HepG2 (cell line): ENCODE measurements around the gene FAM20C. TPM values are rescaled to one million over a fixed set of nuclear protein-coding genes. Genes with fewer than 3 reads are reported as not detected.

Source experiments
- AGO2 ChIP-seq: fragments of 200-400 bp; formaldehyde crosslinking; optimal IDR thresholded peaks from 2 replicates; pipeline ENCODE3; 2017; ENCODE audit warnings: mild to moderate bottlenecking, low read depth, low read length, moderate library complexity
- ATF7 ChIP-seq, 2 experiments: fragments of 450-650 bp in 1 of 2; sonication (generic) in 1 of 2; formaldehyde crosslinking in 1 of 2; IDR thresholded peaks; 2 replicates each; pipeline versions ENCODE4 v1.4.0 to v1.6.1; 2016 to 2020; ENCODE audit warnings: antibody characterized with exemption in 1 of 2, mild to moderate bottlenecking in 1 of 2, missing genetic modification reagents in 1 of 2
- GATAD1 ChIP-seq: IDR thresholded peaks from 2 replicates; pipeline ENCODE4 v1.6.1; 2016; ENCODE audit warnings: missing genetic modification reagents, missing compliant biosample characterization
- NCOA1 ChIP-seq: sonication (generic); formaldehyde crosslinking; IDR thresholded peaks from 2 replicates; pipeline ENCODE4 v1.9.0; 2021; ENCODE audit warnings: missing genetic modification reagents
- NFIB ChIP-seq: sonication (generic); formaldehyde crosslinking; IDR thresholded peaks from 2 replicates; pipeline ENCODE4 v1.9.0; 2021; ENCODE audit warnings: missing genetic modification reagents, mild to moderate bottlenecking, borderline replicate concordance
- POLR2AphosphoS2 ChIP-seq: IDR thresholded peaks from 2 replicates; pipeline ENCODE4 v1.6.1; 2011; ENCODE audit warnings: low read depth, low read length, improper control_type of control experiment
- SNAPC2 ChIP-seq: sonication (generic); formaldehyde crosslinking; IDR thresholded peaks from 2 replicates; pipeline ENCODE4 v1.8.1; 2022; ENCODE audit warnings: mild to moderate bottlenecking, missing genetic modification reagents
- SYNCRIP ChIP-seq: fragments of 200-400 bp; formaldehyde crosslinking; IDR thresholded peaks from 2 replicates; pipeline ENCODE4 v1.6.1; 2018; ENCODE audit warnings: mild to moderate bottlenecking, low read depth, low read length; ENCODE audit not compliant: insufficient read depth
- ZNF138 ChIP-seq: sonication (generic); formaldehyde crosslinking; IDR thresholded peaks from 2 replicates; pipeline ENCODE4 v1.5.0; 2020; ENCODE audit warnings: mild to moderate bottlenecking, low read depth, missing genetic modification reagents
- ZNF225 ChIP-seq: sonication (generic); formaldehyde crosslinking; IDR thresholded peaks from 2 replicates; pipeline ENCODE4 v1.4.0; 2020; ENCODE audit warnings: mild to moderate bottlenecking, missing genetic modification reagents
- polyA plus RNA-seq, 8 experiments: library from polyadenylated mRNA; depleted of rRNA in 3 of 8; stranded (reverse) in 7 of 8; unstranded in 1 of 8; fragments of >200 nt; fragmentation: Illumina TruSeq in 4 of 8; extraction: Trizol in 4 of 8; gene quantifications; 2 replicates each; pipeline versions ENCODE4 v1.2.1 to v1.2.3, GENCODE V29; 2011 to 2016; ENCODE audit warnings: low read depth in 4 of 8, missing spikeins in 1 of 8, mixed read lengths in 1 of 8; ENCODE audit not compliant: insufficient read depth in 1 of 8
- total RNA-seq, 5 experiments: library from RNA; depleted of rRNA; stranded (reverse); fragments of >200 nt; fragmentation: Illumina TruSeq; extraction: Trizol; gene quantifications; 2 replicates each; pipeline ENCODE4 v1.2.3, GENCODE V29; 2016; ENCODE audit warnings: low read depth in 1 of 5
- TF ChIP-seq, protein P1 (sequence below): sonication (generic); formaldehyde crosslinking; IDR thresholded peaks from 2 replicates; pipeline ENCODE4 v1.5.1; 2020; ENCODE audit warnings: mild to moderate bottlenecking, missing genetic modification reagents, borderline replicate concordance
- TF ChIP-seq, protein P2 (sequence below): sonication (generic); formaldehyde crosslinking; IDR thresholded peaks from 2 replicates; pipeline ENCODE4 v1.5.1; 2020; ENCODE audit warnings: mild to moderate bottlenecking, moderate library complexity, missing genetic modification reagents
- TF ChIP-seq, protein P3 (sequence below): IDR thresholded peaks from 2 replicates; pipeline ENCODE4 v1.6.1; 2016; ENCODE audit warnings: mild to moderate bottlenecking, missing biosample characterization, missing genetic modification reagents
- TF ChIP-seq, protein P4 (sequence below): IDR thresholded peaks from 2 replicates; pipeline ENCODE4 v1.6.1; 2016; ENCODE audit warnings: low read depth, control low read depth
- TF ChIP-seq, protein P5 (sequence below): sonication (generic); formaldehyde crosslinking; IDR thresholded peaks from 2 replicates; pipeline ENCODE4 v1.4.0; 2020; ENCODE audit warnings: mild to moderate bottlenecking, missing genetic modification reagents

Gene FAM20C
- total and polyA plus RNA-seq, 2 of the 13 experiments (the other 11 are each of a cell fraction or from before 2014, with no cell fraction given), result 11.9 to 19.9 TPM

DNA sequence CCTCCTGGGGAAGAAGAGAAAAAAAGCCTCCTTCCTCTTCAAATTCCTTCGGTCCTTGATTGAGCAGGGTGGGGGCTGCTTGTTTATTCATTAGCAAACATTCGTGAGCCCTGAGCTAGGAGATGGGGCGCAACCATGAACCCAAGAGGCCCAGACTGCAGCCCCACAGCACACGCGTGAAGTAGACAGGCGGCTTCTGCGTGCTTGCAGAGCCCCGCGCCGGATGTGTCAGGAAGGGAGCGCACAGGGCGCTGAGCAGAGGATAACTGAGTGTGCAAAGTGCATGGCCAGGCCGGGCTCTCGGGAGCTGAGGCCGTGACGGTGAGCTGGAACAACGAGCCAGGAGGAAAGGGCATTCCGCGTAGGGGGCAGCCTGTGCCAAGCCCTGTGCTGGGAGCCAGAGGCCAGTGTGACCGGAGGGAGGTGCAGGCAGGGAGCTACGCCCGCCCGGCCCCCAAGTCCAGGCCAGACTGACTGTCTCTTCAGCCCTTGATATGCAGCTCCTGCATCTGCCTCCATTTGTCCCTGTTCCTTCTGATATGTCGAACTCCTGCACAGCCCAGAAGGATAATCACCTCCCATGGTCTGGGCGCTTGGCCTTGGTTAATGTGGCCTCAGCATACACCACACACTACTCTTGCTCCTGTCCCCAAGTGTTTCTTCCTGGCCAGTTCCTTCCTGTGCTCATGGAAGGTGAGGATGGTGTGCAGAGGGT lies 102.2 kb downstream of the FAM20C start (continued):
- no peak for TF ChIP-seq ATF7 (IDR thresholded peaks at IDR 0.05)
- TF ChIP-seq ATF7 (CRISPR knock-in tag; IDR thresholded peaks at IDR 0.05), result no peak
- no peak for TF ChIP-seq POLR2AphosphoS2
- TF ChIP-seq, protein P1, sequence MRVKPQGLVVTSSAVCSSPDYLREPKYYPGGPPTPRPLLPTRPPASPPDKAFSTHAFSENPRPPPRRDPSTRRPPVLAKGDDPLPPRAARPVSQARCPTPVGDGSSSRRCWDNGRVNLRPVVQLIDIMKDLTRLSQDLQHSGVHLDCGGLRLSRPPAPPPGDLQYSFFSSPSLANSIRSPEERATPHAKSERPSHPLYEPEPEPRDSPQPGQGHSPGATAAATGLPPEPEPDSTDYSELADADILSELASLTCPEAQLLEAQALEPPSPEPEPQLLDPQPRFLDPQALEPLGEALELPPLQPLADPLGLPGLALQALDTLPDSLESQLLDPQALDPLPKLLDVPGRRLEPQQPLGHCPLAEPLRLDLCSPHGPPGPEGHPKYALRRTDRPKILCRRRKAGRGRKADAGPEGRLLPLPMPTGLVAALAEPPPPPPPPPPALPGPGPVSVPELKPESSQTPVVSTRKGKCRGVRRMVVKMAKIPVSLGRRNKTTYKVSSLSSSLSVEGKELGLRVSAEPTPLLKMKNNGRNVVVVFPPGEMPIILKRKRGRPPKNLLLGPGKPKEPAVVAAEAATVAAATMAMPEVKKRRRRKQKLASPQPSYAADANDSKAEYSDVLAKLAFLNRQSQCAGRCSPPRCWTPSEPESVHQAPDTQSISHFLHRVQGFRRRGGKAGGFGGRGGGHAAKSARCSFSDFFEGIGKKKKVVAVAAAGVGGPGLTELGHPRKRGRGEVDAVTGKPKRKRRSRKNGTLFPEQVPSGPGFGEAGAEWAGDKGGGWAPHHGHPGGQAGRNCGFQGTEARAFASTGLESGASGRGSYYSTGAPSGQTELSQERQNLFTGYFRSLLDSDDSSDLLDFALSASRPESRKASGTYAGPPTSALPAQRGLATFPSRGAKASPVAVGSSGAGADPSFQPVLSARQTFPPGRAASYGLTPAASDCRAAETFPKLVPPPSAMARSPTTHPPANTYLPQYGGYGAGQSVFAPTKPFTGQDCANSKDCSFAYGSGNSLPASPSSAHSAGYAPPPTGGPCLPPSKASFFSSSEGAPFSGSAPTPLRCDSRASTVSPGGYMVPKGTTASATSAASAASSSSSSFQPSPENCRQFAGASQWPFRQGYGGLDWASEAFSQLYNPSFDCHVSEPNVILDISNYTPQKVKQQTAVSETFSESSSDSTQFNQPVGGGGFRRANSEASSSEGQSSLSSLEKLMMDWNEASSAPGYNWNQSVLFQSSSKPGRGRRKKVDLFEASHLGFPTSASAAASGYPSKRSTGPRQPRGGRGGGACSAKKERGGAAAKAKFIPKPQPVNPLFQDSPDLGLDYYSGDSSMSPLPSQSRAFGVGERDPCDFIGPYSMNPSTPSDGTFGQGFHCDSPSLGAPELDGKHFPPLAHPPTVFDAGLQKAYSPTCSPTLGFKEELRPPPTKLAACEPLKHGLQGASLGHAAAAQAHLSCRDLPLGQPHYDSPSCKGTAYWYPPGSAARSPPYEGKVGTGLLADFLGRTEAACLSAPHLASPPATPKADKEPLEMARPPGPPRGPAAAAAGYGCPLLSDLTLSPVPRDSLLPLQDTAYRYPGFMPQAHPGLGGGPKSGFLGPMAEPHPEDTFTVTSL, result no peak
- no peak for TF ChIP-seq ZNF138 (CRISPR knock-in tag)
- TF ChIP-seq ZNF225 (CRISPR knock-in tag), result 0 out of 2 replicates have a peak, but pooled peaks have one; percentile 24
- TF ChIP-seq GATAD1 (CRISPR knock-in tag), result no peak
- TF ChIP-seq, protein P2, sequence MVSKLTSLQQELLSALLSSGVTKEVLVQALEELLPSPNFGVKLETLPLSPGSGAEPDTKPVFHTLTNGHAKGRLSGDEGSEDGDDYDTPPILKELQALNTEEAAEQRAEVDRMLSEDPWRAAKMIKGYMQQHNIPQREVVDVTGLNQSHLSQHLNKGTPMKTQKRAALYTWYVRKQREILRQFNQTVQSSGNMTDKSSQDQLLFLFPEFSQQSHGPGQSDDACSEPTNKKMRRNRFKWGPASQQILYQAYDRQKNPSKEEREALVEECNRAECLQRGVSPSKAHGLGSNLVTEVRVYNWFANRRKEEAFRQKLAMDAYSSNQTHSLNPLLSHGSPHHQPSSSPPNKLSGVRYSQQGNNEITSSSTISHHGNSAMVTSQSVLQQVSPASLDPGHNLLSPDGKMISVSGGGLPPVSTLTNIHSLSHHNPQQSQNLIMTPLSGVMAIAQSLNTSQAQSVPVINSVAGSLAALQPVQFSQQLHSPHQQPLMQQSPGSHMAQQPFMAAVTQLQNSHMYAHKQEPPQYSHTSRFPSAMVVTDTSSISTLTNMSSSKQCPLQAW (CRISPR knock-in tag), result 0 out of 2 replicates have a peak, but pooled peaks have one; percentile 15
- no peak for TF ChIP-seq SYNCRIP
- TF ChIP-seq NFIB (CRISPR knock-in tag), result no peak
- TF ChIP-seq, protein P3, sequence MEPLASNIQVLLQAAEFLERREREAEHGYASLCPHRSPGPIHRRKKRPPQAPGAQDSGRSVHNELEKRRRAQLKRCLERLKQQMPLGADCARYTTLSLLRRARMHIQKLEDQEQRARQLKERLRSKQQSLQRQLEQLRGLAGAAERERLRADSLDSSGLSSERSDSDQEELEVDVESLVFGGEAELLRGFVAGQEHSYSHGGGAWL (CRISPR knock-in tag), result no peak
- TF ChIP-seq AGO2, result no peak
- no peak for TF ChIP-seq SNAPC2 (CRISPR knock-in tag)
- TF ChIP-seq NCOA1, result no peak
- TF ChIP-seq, protein P4, sequence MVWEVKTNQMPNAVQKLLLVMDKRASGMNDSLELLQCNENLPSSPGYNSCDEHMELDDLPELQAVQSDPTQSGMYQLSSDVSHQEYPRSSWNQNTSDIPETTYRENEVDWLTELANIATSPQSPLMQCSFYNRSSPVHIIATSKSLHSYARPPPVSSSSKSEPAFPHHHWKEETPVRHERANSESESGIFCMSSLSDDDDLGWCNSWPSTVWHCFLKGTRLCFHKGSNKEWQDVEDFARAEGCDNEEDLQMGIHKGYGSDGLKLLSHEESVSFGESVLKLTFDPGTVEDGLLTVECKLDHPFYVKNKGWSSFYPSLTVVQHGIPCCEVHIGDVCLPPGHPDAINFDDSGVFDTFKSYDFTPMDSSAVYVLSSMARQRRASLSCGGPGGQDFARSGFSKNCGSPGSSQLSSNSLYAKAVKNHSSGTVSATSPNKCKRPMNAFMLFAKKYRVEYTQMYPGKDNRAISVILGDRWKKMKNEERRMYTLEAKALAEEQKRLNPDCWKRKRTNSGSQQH, result 0 out of 2 replicates have a peak, but pooled peaks have one; percentile 64
- TF ChIP-seq, protein P5, sequence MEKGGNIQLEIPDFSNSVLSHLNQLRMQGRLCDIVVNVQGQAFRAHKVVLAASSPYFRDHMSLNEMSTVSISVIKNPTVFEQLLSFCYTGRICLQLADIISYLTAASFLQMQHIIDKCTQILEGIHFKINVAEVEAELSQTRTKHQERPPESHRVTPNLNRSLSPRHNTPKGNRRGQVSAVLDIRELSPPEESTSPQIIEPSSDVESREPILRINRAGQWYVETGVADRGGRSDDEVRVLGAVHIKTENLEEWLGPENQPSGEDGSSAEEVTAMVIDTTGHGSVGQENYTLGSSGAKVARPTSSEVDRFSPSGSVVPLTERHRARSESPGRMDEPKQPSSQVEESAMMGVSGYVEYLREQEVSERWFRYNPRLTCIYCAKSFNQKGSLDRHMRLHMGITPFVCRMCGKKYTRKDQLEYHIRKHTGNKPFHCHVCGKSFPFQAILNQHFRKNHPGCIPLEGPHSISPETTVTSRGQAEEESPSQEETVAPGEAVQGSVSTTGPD (CRISPR knock-in tag), result no peak
